Naive thymus-derived CD4-positive, alpha-beta T cell (primary cell): Measurements from ENCODE around the gene KRT78. TPM values are rescaled to one million over a fixed set of nuclear protein-coding genes. Genes with fewer than 3 reads are reported as not detected.

Experiments
- ATAC-seq: fragments of 150-1000 bp; cut with Tn5 transposase; 2 replicates; pipeline ENCODE4 v1.10.0; 2021; ENCODE audit warnings: mild to moderate bottlenecking, moderate library complexity
- CTCF ChIA-PET: fragments of 350-600 bp; sonication (Branson Sonifier 250); formaldehyde crosslinking; loops from one replicate; lab custom pipeline; 2021; ENCODE audit warnings: antibody characterized with exemption; lab: Charles Lee
- POLR2A ChIA-PET: fragments of 350-600 bp; sonication (Branson Sonifier 250); formaldehyde crosslinking; loops from one replicate; lab custom pipeline; 2021; ENCODE audit warnings: antibody characterized with exemption, inconsistent platforms; lab: Charles Lee
- DNase-seq, 9 donors: peaks; one replicate each; pipeline versions ENCODE4 v3.0.0 to v3.0.0-alpha.2; 2020 to 2022; ENCODE audit warnings: mixed read lengths in 1 of 9
- H3K27ac ChIP-seq: one replicate; pipeline ENCODE4 v1.7.0; 2013; ENCODE audit warnings: mild to moderate bottlenecking, low read depth, low read length, moderate library complexity
- H3K27me3 ChIP-seq, 2 donors: one replicate each; pipeline ENCODE4 v1.7.0; 2013; ENCODE audit warnings: low read length in 2 of 2, mild to moderate bottlenecking in 2 of 2, moderate library complexity in 2 of 2; ENCODE audit not compliant: control insufficient read depth in 2 of 2, insufficient read depth in 2 of 2
- H3K36me3 ChIP-seq, 3 experiments: 1 replicate in 2 of 3; 2 replicates in 1 of 3; pipeline ENCODE4 v1.7.0; 2013; ENCODE audit warnings: low read length in 3 of 3, mild to moderate bottlenecking in 3 of 3, moderate library complexity in 1 of 3; ENCODE audit not compliant: insufficient read depth in 3 of 3, control insufficient read depth in 2 of 3
- H3K4me1 ChIP-seq, 2 donors: one replicate each; pipeline ENCODE4 v1.7.0; 2013; ENCODE audit warnings: low read length in 2 of 2, mild to moderate bottlenecking in 2 of 2, moderate library complexity in 1 of 2; ENCODE audit not compliant: control insufficient read depth in 2 of 2, insufficient read depth in 2 of 2
- H3K4me3 ChIP-seq: 2 replicates; pipeline ENCODE4 v1.7.0; 2013; ENCODE audit warnings: mild to moderate bottlenecking, low read length
- H3K9me3 ChIP-seq, 3 experiments: 1 replicate in 2 of 3; 2 replicates in 1 of 3; pipeline ENCODE4 v1.7.0; 2013; ENCODE audit warnings: low read length in 3 of 3; ENCODE audit not compliant: control insufficient read depth in 2 of 3
- H3K27ac Mint-ChIP-seq, 9 donors: one replicate each; pipeline ENCODE4 v1.8.0; 2020 to 2022; ENCODE audit warnings: mixed read lengths in 9 of 9, mild to moderate bottlenecking in 8 of 9, moderate library complexity in 5 of 9, inconsistent platforms in 2 of 9
- H3K27me3 Mint-ChIP-seq, 5 donors: one replicate each; pipeline ENCODE4 v1.8.0; 2021 to 2022; ENCODE audit warnings: mixed read lengths in 5 of 5, mild to moderate bottlenecking in 1 of 5
- H3K36me3 Mint-ChIP-seq, 5 donors: one replicate each; pipeline ENCODE4 v1.8.0; 2020 to 2022; ENCODE audit warnings: mixed read lengths in 5 of 5, mild to moderate bottlenecking in 3 of 5, inconsistent platforms in 1 of 5
- H3K4me1 Mint-ChIP-seq, 7 donors: one replicate each; pipeline ENCODE4 v1.8.0; 2020 to 2022; ENCODE audit warnings: mixed read lengths in 7 of 7, mild to moderate bottlenecking in 3 of 7, inconsistent platforms in 1 of 7
- H3K4me3 Mint-ChIP-seq, 10 donors: one replicate each; pipeline ENCODE4 v1.8.0; 2020 to 2022; ENCODE audit warnings: mild to moderate bottlenecking in 10 of 10, mixed read lengths in 10 of 10, moderate library complexity in 6 of 10, inconsistent platforms in 2 of 10
- H3K9me3 Mint-ChIP-seq, 11 donors: one replicate each; pipeline ENCODE4 v1.8.0; 2020 to 2022; ENCODE audit warnings: mixed read lengths in 11 of 11, mild to moderate bottlenecking in 4 of 11, inconsistent platforms in 1 of 11, moderate library complexity in 1 of 11
- intact Hi-C, 2 donors: fragments of 100-400 bp; cut with micrococcal nuclease; formaldehyde crosslinking; loops; one replicate each; pipeline ENCODE4 v1.15.1; 2023
- polyA plus RNA-seq, 2 donors: library from polyadenylated mRNA; unstranded; fragments of 300-500 nt; fragmentation: Illumina TruSeq; gene quantifications; one replicate each; pipeline ENCODE4 v1.2.3, GENCODE V29; 2021
- total RNA-seq, 6 experiments: library from RNA in 5 of 6; stranded (reverse) in 5 of 6; gene quantifications; 1 replicate in 5 of 6; 2 replicates in 1 of 6; pipeline ENCODE4 v1.2.3 and lab custom pipeline; 2021 to 2026

Gene KRT78
- total and polyA plus RNA-seq, 7 experiments from 2014 or later: not detected

DNA sequence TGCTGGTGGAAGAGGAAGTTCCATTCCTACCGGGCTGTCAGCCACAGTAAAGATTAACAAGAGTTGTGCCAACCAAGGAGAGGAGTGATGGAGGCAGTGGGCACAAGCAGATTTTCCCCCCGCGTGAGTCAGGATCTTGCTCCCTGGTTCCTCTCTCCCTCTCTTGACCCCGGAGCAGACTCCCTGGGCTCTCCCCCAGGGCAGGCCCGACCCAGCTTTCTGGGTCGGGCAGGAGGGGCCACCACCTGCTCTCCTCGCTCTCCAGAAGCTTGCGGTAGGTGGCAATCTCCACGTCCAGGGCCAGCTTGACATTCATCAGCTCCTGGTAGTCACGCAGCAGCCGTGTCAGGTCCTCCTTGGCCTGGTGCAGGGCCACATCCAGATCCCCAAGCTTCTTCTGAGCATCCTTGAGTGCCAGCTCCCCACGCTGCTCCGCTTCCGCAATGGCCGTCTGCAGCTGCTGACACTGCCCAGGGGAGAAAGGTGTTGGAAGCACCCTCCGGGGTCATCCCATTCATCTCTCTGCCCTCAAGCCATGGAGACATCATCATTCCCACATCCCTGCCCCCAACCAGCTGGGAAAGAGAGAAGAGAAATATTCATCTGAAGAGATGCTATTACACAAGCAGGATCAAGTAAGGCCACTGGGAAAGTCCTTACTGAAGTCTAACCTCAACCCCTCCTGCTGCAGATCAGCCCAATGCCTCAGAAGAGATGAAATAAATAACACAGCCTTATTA, 25.9 kb downstream of the KRT78 start:
- ChIA-PET POLR2A (no interaction called here), CTCF (interaction anchor here (1.6 kb wide), 1 partner anchor 237 kb away, joined by 3 read pairs; no protein-coding TSS in a partner anchor)
- H3K27me3 Mint-ChIP-seq: peaks cover 0 to 5% (median 0%) of the 10 kb centered on the region in 5 donors
- Histone ChIP-seq H3K4me3 (no peak overlapping the region), H3K36me3 (no peaks in the 10 kb centered on the region), H3K27ac (no peak overlapping the region), H3K9me3 (no peaks in the 10 kb centered on the region), H3K27me3 (no peaks in the 10 kb centered on the region), H3K4me1 (peaks cover 0 to 5% of the 10 kb centered on the region in 2 donors)
- no peak overlapping the region for H3K4me3 Mint-ChIP-seq
- ATAC-seq: no peak
- H3K4me1 Mint-ChIP-seq: peaks cover 0 to 26% (median 7%) of the 10 kb centered on the region in 7 donors
- intact Hi-C loops: no loop called here
- peak overlapping the region in 2 of 9 donors; percentile 6 to 36 for H3K27ac Mint-ChIP-seq
- H3K36me3 Mint-ChIP-seq: no peaks in the 10 kb centered on the region
- no peak for DNase-seq
- H3K9me3 Mint-ChIP-seq: peaks cover 0 to 2% (median 0%) of the 10 kb centered on the region in 11 donors

DNA sequence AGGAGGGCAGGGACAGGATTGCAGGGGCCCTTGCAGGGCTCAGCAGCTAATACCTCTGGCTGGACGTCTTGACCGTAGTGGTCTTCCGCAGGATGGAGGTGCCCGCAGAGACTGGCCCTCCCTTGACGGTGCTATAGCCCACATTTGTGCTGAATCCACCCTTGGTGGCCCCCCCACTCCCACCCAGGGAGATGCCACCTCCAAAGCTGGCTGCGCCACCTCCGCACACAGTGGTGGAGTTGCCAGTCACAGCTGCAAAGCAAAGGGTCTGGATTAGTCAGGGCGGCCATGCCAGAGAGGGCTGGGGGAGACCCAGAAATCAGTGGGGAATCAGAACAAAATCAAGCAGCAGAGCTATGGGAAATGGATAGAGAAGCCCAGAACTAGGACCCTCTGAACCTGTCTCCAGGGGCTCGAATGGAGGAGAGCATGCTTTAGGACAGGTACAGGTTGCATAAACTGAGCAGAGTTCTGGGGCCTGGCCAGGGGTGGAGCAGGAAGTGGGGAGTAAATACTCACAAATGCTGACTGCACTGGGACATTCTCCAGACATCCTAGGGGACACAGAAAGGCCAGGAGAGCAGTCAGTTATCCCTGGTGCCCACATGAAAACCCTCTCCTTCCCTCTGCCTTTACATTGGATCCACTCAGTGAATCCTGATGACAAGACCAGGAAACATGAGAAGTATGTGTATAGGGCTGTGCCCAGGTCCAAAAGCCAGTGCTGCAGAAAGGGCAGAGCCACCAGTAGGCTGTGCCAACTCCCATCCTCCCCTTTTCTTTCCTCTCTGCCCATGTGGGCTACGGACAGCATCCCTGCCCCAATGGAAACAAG, 26.8 kb downstream of the KRT78 start:
- Histone ChIP-seq H3K36me3 (no peaks in the 10 kb centered on the region), H3K27ac (no peak overlapping the region), H3K4me1 (peaks cover 0 to 14% of the 10 kb centered on the region in 2 donors), H3K9me3 (no peaks in the 10 kb centered on the region), H3K27me3 (no peaks in the 10 kb centered on the region), H3K4me3 (no peak overlapping the region)
- Mint-ChIP-seq H3K4me1 (peaks cover 6 to 35% (median 15%) of the 10 kb centered on the region in 7 donors), H3K27ac (peak overlapping the region in 1 of 9 donors; percentile 6), H3K9me3 (peaks cover 0 to 2% (median 0%) of the 10 kb centered on the region in 11 donors), H3K4me3 (no peak overlapping the region), H3K36me3 (no peaks in the 10 kb centered on the region), H3K27me3 (peaks cover 0 to 5% (median 0%) of the 10 kb centered on the region in 5 donors)
- ChIA-PET CTCF (interaction anchor here (1.6 kb wide), 1 partner anchor 236 kb away, joined by 3 read pairs; no protein-coding TSS in a partner anchor), POLR2A (no interaction called here)
- intact Hi-C loops: no loop called here
- DNase-seq (no peak), ATAC-seq (no peak)

GRCh38 chr12:52821071-52821730, 27.6 kb downstream of the KRT78 start:
- H3K27me3 ChIP-seq: no peaks in the 10 kb centered on the region
- ATAC-seq: no peak
- H3K36me3 ChIP-seq: no peaks in the 10 kb centered on the region
- H3K27me3 Mint-ChIP-seq: peaks cover 0 to 5% (median 0%) of the 10 kb centered on the region in 5 donors
- DNase-seq: no peak
- no peaks in the 10 kb centered on the region for H3K9me3 ChIP-seq
- peak overlapping the region in 2 of 9 donors; percentile 42 to 70 for H3K27ac Mint-ChIP-seq
- peaks cover 6 to 35% (median 15%) of the 10 kb centered on the region in 7 donors for H3K4me1 Mint-ChIP-seq
- no peaks in the 10 kb centered on the region for H3K36me3 Mint-ChIP-seq
- no peak overlapping the region for H3K27ac ChIP-seq
- no peak overlapping the region for H3K4me3 ChIP-seq
- H3K9me3 Mint-ChIP-seq: peaks cover 0 to 2% (median 0%) of the 10 kb centered on the region in 11 donors
- intact Hi-C loops: no loop called here
- peaks cover 0 to 14% of the 10 kb centered on the region in 2 donors for H3K4me1 ChIP-seq
- ChIA-PET CTCF (interaction anchor here (1.6 kb wide), 1 partner anchor 235 kb away, joined by 3 read pairs; no protein-coding TSS in a partner anchor), POLR2A (no interaction called here)
- H3K4me3 Mint-ChIP-seq: no peak overlapping the region

DNA sequence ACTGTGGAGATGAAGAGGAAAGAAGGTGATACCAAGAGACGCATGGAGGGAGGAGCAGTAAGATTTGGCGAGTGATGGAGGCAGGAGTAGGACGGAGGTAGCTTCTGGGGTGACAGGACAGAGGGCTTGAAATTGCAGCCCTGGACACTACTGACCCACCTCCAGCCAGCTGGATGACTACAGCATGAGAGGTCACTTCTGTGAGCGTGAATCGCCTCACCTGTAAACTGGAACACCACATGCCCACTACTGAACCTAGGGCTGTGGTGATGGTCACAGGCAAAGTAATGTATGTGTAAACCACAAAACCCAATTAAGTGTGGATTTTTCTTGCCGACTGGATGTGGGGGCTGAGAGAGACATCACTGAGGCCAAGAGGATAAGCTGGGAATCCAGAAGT, 28.3 kb downstream of the KRT78 start:
- ATAC-seq (no peak), DNase-seq (no peak)
- Mint-ChIP-seq H3K4me1 (peaks cover 6 to 35% (median 15%) of the 10 kb centered on the region in 7 donors), H3K4me3 (no peak overlapping the region), H3K27ac (no peak overlapping the region), H3K36me3 (no peaks in the 10 kb centered on the region), H3K27me3 (peaks cover 0 to 5% (median 0%) of the 10 kb centered on the region in 5 donors), H3K9me3 (peaks cover 0 to 2% (median 0%) of the 10 kb centered on the region in 11 donors)
- H3K4me3 ChIP-seq: no peak overlapping the region
- intact Hi-C loops: no loop called here
- H3K36me3 ChIP-seq: no peaks in the 10 kb centered on the region
- H3K27ac ChIP-seq: no peak overlapping the region
- H3K27me3 ChIP-seq: no peaks in the 10 kb centered on the region
- CTCF ChIA-PET: interaction anchor here (0.6 kb wide), 1 partner anchor 769 kb away, joined by 3 read pairs; no protein-coding TSS in a partner anchor
- H3K4me1 ChIP-seq: peaks cover 0 to 14% of the 10 kb centered on the region in 2 donors
- H3K9me3 ChIP-seq: no peaks in the 10 kb centered on the region
- POLR2A ChIA-PET: no interaction called here

DNA sequence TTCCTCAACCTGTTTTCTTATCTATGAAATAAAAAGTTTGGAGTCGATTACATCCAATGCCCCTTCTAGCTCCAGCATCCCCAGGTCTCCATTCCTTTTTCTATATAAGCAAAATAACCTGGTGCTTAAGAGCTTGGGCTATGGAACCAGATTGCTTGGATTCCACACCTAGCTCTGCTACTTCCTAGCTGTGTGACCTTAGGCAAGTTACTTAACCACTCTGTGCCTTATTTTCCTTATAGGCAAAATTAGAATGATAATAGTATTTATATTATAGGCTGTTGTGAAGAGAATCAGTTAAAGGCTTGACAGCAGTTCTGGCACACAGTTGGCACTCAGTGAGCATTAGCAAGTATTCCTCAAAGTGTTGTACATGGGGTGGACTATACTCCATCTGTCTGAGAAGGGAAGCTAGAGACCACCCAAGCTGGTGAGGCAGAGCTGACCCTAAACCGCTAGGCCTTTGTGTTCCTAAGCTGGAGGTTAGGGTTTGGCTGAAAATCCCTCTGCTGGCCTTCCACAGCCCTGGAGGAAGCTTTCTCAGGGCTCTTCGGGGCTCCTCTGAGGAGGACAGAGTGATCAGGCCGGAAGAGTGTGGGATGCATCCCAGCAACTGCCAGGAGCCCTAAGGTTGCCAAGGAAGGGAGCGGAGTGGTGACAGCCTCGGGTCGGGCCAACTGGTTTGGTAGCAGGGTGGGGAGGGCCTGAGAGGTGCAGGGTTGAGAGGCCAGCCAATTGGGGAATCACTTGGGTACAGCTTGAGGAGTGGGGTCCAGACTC, 28.9 kb downstream of the KRT78 start:
- H3K9me3 Mint-ChIP-seq: peaks cover 0 to 2% (median 0%) of the 10 kb centered on the region in 11 donors
- CTCF ChIA-PET: interaction anchor here (0.6 to 1.0 kb wide), 3 partner anchors 51 to 768 kb away, joined by 3 to 5 read pairs (median 3); no protein-coding TSS in a partner anchor

More for the DNA sequence above, 28.9 kb downstream of the KRT78 start:
- peaks cover 0 to 14% of the 10 kb centered on the region in 2 donors for H3K4me1 ChIP-seq
- no peak overlapping the region for H3K27ac Mint-ChIP-seq
- no peaks in the 10 kb centered on the region for H3K36me3 Mint-ChIP-seq
- intact Hi-C loops: no loop called here
- H3K36me3 ChIP-seq: no peaks in the 10 kb centered on the region
- no peak overlapping the region for H3K27ac ChIP-seq
- H3K4me3 Mint-ChIP-seq: no peak overlapping the region
- ATAC-seq (no peak), DNase-seq (no peak)
- no peaks in the 10 kb centered on the region for H3K9me3 ChIP-seq
- POLR2A ChIA-PET: no interaction called here
- no peak overlapping the region for H3K4me3 ChIP-seq
- no peaks in the 10 kb centered on the region for H3K27me3 ChIP-seq
- H3K4me1 Mint-ChIP-seq: peaks cover 6 to 35% (median 15%) of the 10 kb centered on the region in 7 donors
- peaks cover 0 to 5% (median 0%) of the 10 kb centered on the region in 5 donors for H3K27me3 Mint-ChIP-seq
